GM12878 (cell line): ENCODE results near the gene LANCL1.

Experiments
- EZH2 ChIP-seq: IDR thresholded peaks from 2 replicates; pipeline ENCODE4 v1.6.1; 2012; ENCODE audit warnings: low read depth, mild to moderate bottlenecking, control low read depth, inconsistent platforms, low read length, borderline replicate concordance; ENCODE audit not compliant: control insufficient read depth
- POLR2AphosphoS5 ChIP-seq: IDR thresholded peaks from 2 replicates; pipeline ENCODE4 v1.6.1; 2011; ENCODE audit warnings: mild to moderate bottlenecking, low read length, inconsistent platforms
- TF ChIP-seq, protein P1 (sequence below), 3 experiments: IDR thresholded peaks in 2 of 3; conservative IDR thresholded peaks in 1 of 3; 2 replicates each; pipeline ENCODE4 v1.5.1; 2011; ENCODE audit warnings: low read depth in 3 of 3, low read length in 3 of 3, mild to moderate bottlenecking in 3 of 3, control low read depth in 2 of 3, moderate library complexity in 2 of 3, inconsistent platforms in 1 of 3, mixed read lengths in 1 of 3; ENCODE audit not compliant: control insufficient read depth in 2 of 3, insufficient read depth in 1 of 3; ENCODE audit errors: extremely low read depth in 1 of 3

DNA sequence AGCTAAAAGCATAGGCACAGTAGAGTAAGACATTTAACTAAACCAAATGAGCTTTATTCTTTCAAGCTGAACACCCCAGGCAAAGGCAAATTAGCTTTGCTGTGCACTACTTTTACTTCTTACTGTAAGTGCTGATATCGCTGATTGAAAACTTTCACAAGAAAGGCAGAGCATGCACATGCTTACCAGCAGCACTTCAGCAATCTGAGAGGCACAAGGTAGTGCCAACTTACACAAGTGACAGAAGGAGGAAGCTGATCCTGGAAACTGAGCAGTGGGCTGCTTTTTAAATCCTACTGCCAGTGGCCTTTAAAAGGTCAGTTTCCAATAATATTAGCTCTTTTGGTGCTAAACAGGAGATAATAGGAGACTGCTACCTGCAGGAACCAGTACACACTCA is 43.9 kb downstream of the LANCL1 start:
- TF ChIP-seq, protein P1, sequence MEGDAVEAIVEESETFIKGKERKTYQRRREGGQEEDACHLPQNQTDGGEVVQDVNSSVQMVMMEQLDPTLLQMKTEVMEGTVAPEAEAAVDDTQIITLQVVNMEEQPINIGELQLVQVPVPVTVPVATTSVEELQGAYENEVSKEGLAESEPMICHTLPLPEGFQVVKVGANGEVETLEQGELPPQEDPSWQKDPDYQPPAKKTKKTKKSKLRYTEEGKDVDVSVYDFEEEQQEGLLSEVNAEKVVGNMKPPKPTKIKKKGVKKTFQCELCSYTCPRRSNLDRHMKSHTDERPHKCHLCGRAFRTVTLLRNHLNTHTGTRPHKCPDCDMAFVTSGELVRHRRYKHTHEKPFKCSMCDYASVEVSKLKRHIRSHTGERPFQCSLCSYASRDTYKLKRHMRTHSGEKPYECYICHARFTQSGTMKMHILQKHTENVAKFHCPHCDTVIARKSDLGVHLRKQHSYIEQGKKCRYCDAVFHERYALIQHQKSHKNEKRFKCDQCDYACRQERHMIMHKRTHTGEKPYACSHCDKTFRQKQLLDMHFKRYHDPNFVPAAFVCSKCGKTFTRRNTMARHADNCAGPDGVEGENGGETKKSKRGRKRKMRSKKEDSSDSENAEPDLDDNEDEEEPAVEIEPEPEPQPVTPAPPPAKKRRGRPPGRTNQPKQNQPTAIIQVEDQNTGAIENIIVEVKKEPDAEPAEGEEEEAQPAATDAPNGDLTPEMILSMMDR (IDR thresholded peaks at IDR 0.05 in 2 of 3, conservative IDR thresholded peaks at IDR 0.05 in 1 of 3; ENCODE audit: control insufficient read depth in 2 of 3, extremely low read depth in 1 of 3, insufficient read depth in 1 of 3, low read depth in 3 of 3, low read length in 3 of 3): no peak
- TF ChIP-seq EZH2 (no peak), POLR2AphosphoS5 (no peak)
